SK-N-SH treated with all-trans-retinoic acid at 6 μM for 48 hours (cell line): ENCODE data around the gene DCAF6.

Experiments used
- CREB5 ChIP-seq: fragments of 250-450 bp; sonication (Bioruptor Pico); IDR thresholded peaks from 2 replicates; pipeline ENCODE4 v1.5.1; 2020; ENCODE audit warnings: low read depth, mild to moderate bottlenecking, moderate library complexity
- CSRNP3 ChIP-seq: fragments of 250-450 bp; sonication (Bioruptor Pico); IDR thresholded peaks from 2 replicates; pipeline ENCODE4 v1.5.1; 2021; ENCODE audit warnings: mild to moderate bottlenecking, moderate library complexity
- PPARA ChIP-seq: fragments of 250-450 bp; sonication (Bioruptor Pico); IDR thresholded peaks from 2 replicates; pipeline ENCODE4 v1.5.0; 2020; ENCODE audit warnings: mild to moderate bottlenecking, borderline replicate concordance
- TCF4 ChIP-seq: fragments of 250-450 bp; sonication (Bioruptor Pico); IDR thresholded peaks from 2 replicates; pipeline ENCODE4 v1.8.0; 2021; ENCODE audit warnings: mild to moderate bottlenecking, moderate library complexity, borderline replicate concordance
- TOX ChIP-seq: fragments of 250-450 bp; sonication (Bioruptor Pico); IDR thresholded peaks from 2 replicates; pipeline ENCODE4 v1.8.0; 2021; ENCODE audit warnings: mild to moderate bottlenecking, moderate library complexity, borderline replicate concordance

GRCh38 chr1:167983797-167984420 is 47.4 kb downstream of the DCAF6 start:
- TF ChIP-seq TCF4 (CRISPR knock-in tag), result no peak
- TF ChIP-seq PPARA (CRISPR knock-in tag), result no peak
- TF ChIP-seq TOX (CRISPR knock-in tag), result no peak
- TF ChIP-seq CSRNP3 (CRISPR knock-in tag), result no peak
- TF ChIP-seq CREB5 (CRISPR knock-in tag), result no peak
